ENCODE results near the gene LIN7C.

DNA sequence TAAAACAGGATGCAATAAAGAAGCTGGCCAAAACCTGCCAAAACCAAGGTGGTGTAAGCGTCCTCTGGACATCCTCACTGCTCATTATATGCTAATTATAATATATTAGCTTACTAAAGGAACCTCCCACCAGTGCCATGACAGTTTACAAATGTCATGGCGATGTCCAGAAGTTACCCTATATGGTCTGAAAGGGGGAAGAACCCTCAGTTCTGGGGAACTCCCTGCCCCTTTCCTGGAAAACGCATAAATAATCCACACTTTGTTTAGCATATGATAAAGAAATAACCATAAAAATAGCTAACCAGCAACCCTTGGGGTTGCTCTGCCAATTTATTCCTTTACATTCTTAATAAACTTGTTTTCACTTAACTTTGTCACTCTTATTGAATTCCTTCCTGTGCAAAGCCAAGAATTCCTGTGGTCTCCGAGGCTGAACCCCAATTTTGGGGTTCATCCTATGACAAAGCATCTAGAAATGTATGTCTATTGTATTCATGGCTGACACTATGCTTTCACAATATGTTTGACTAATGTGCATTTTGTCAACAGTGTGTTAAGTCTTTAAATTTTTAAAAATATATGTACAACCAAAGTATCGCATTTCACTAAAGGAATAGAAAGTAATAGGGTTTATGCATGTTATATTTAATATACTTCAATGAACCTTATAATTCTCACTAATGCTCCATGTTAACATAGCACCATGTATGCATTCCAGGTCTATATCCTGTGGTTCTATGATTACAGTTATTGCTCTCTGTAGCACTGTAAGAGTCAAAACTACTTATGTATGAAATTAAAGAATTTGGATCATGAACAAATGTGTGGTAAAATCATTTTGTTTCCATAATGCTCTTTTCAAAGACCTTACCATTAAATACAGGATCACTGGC is 59.0 kb downstream of the LIN7C start:
- TF ChIP-seq, protein P1, sequence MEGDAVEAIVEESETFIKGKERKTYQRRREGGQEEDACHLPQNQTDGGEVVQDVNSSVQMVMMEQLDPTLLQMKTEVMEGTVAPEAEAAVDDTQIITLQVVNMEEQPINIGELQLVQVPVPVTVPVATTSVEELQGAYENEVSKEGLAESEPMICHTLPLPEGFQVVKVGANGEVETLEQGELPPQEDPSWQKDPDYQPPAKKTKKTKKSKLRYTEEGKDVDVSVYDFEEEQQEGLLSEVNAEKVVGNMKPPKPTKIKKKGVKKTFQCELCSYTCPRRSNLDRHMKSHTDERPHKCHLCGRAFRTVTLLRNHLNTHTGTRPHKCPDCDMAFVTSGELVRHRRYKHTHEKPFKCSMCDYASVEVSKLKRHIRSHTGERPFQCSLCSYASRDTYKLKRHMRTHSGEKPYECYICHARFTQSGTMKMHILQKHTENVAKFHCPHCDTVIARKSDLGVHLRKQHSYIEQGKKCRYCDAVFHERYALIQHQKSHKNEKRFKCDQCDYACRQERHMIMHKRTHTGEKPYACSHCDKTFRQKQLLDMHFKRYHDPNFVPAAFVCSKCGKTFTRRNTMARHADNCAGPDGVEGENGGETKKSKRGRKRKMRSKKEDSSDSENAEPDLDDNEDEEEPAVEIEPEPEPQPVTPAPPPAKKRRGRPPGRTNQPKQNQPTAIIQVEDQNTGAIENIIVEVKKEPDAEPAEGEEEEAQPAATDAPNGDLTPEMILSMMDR (IDR thresholded peaks at IDR 0.05; ENCODE audit: low read depth, low read length, missing input control), result no peak
- TF ChIP-seq SP1 (IDR thresholded peaks at IDR 0.05), result no peak
- TF ChIP-seq JUND (IDR thresholded peaks at IDR 0.05), result no peak
- no peak for TF ChIP-seq RAD21 (IDR thresholded peaks at IDR 0.05)
- TF ChIP-seq TAF1 (conservative IDR thresholded peaks at IDR 0.05), result no peak
- no peak for TF ChIP-seq YY1 (IDR thresholded peaks at IDR 0.05)
- TF ChIP-seq, protein P2, sequence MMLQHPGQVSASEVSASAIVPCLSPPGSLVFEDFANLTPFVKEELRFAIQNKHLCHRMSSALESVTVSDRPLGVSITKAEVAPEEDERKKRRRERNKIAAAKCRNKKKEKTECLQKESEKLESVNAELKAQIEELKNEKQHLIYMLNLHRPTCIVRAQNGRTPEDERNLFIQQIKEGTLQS (IDR thresholded peaks at IDR 0.05), result no peak
- TF ChIP-seq, protein P3, sequence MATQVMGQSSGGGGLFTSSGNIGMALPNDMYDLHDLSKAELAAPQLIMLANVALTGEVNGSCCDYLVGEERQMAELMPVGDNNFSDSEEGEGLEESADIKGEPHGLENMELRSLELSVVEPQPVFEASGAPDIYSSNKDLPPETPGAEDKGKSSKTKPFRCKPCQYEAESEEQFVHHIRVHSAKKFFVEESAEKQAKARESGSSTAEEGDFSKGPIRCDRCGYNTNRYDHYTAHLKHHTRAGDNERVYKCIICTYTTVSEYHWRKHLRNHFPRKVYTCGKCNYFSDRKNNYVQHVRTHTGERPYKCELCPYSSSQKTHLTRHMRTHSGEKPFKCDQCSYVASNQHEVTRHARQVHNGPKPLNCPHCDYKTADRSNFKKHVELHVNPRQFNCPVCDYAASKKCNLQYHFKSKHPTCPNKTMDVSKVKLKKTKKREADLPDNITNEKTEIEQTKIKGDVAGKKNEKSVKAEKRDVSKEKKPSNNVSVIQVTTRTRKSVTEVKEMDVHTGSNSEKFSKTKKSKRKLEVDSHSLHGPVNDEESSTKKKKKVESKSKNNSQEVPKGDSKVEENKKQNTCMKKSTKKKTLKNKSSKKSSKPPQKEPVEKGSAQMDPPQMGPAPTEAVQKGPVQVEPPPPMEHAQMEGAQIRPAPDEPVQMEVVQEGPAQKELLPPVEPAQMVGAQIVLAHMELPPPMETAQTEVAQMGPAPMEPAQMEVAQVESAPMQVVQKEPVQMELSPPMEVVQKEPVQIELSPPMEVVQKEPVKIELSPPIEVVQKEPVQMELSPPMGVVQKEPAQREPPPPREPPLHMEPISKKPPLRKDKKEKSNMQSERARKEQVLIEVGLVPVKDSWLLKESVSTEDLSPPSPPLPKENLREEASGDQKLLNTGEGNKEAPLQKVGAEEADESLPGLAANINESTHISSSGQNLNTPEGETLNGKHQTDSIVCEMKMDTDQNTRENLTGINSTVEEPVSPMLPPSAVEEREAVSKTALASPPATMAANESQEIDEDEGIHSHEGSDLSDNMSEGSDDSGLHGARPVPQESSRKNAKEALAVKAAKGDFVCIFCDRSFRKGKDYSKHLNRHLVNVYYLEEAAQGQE (IDR thresholded peaks at IDR 0.05), result no peak

Data from liver (tissue), 3 donors.